GM18508 (cell line): ENCODE data around the gene SNX2.

Experiments
- ATAC-seq: cut with Tn5 transposase; IDR thresholded peaks from one replicate; pipeline ENCODE4 v1.9.1; 2021; ENCODE audit warnings: moderate number of reproducible peaks; ENCODE audit not compliant: insufficient read depth, unreplicated experiment

The SNX2 gene

DNA sequence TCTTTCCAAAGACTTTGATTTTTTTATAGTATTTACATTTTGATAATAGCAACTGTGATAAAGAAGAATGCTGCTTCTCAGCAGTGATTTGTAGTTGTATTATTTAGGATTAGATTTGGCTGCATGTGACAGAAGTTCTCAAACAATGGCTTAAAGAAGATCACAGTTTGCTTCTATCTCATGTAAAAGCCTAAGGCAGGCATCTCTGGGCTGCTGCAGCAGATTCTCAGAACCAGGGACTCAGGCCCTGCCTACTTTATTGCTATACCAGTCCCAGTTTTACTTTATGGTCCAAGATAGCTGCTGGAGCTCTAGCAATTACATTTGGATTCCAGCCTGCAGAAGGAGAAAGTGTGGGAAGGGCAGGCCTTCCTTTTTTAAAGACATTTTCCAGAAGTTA, 8.8 kb upstream of the SNX2 start:
- ATAC-seq, result no peak

DNA sequence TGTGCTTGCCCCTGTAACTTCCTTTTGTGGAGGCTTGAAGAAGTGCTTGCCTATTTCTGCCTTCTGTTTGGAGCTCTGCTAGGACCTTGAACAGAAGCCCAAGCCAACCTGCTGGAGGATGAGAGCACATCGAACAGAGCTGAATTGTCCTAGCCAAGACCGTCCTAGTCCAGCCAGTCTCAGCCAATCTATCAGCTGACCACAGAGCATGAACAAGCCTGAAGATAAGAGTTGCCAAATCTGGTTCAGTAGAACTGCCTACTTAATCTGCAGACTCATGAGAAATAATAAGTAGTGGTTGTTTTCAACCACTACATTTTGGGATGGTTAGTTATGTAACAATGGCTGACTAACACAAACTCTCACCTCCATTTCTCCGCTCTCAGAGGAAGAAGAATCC, 4.4 kb upstream of the SNX2 start:
- ATAC-seq, result no peak

DNA sequence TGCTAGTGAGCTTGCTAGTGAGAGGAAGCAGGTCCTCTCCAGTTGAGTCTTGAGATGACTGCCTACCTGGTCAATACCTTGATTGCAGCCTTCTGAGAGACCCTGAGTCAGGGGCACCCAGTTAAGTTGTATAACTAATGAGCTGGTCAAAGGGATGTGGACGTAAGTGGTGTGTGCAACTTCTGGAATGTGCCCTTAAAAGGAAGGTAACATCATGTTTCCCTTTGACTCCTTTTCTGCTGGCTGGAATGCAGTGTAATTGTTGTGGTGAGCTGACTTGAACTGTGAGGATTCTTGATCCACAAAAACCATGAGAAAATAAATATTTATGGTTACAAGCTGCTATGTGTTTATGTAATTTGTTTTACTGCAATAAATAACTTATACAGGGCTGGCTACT, 2.4 kb upstream of the SNX2 start:
- no peak for ATAC-seq

DNA sequence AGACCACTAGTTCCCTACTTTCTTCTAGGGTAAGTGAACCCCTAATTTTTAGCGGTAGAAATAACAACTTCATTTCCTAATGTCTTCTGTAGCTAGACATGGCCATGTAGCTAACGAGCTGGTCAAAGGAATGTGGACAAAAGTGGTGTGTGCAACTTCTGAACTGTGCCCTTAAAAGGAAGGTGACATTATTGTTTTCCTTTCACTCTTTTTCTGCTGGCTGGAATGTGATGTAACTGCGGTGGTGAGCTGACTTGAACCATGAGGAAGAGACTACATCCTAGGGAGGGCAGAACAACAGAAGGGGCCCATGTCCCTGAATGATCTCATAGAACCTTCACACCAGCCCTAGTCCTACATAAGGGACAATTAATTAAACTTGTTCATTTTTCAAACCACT, 1.3 kb upstream of the SNX2 start:
- ATAC-seq, result no peak

DNA sequence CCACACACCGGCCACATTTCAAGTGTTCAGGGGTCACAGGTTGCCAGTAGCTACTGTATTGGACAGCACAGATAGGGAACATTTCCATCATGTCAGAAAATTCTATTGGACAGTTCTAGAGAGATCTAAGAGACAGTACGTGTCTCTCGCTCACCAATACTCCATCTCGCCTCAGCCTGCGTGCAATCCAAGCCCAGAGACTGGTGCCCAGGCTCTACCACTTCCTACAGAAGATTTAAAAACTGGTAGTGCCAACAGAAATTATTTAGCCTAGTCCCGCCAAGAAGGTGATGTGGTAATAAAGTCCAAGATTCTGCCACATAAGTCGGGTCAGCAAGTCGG, 390 bp upstream of the SNX2 start:
- ATAC-seq, result peak; percentile 22

DNA sequence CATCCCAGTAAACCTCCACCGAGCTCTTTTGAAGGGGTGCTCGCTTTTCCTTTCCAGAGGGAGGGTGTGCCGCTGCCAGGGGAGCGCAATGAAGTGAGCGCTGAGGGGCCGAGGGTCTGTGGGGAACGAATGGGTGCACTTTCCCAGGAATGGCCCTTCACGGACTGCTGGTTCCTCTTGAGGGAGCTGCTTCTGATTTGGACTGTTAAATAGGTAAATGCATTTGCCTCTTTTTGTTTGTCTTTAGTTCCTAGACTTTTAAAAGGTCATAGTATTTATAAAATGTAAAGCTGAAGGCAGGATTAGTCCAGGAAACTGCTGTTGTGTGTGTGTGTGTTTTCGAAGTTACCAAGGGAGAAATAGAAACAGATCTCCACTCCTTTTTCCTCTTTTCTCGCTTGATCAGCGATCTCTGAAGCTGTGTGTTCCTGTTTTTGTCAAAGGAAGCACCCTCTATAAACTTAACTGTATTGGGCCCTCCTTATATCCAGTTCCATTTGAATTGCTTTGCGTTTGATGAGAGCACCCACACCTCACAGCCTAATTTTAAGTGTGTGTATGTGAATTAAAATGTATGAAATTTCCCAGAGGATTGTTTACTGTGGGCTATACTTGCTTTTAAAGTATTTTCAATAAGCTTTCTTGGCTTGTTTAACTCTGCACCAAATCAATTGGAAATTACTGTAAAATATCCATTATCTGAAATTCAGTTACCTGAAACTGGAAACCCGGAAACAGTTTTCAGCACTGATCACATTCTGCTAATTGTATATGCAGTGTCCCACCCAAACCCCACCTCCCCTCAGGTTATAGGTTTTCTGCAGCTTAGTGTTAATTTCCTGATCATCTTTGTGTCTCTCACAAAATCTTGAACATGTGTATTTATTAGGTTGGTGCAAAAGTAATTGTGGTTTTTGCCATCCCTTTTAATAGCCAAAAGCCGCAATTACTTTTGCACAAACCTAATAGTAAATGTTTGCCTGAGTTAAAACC, 966 bp downstream of the SNX2 start:
- no peak for ATAC-seq

DNA sequence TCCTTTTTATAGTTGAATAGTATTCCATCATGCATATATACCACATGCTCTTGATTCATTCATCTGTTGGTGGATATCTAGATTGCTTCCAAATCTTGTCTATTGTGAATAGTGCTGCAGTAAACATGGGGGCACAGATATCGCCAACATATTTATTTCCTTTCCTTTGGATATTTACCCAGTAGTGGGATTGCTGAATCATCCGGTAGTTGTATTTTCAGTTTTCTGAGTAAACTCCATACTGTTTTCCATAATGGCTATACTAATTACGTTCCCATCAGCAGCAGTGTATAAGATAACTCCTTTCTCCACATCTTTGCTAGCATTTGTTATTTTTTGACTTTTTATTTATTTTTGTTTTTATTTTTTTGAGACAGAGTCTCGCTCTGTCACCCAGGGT, 3.3 kb downstream of the SNX2 start:
- no peak for ATAC-seq

DNA sequence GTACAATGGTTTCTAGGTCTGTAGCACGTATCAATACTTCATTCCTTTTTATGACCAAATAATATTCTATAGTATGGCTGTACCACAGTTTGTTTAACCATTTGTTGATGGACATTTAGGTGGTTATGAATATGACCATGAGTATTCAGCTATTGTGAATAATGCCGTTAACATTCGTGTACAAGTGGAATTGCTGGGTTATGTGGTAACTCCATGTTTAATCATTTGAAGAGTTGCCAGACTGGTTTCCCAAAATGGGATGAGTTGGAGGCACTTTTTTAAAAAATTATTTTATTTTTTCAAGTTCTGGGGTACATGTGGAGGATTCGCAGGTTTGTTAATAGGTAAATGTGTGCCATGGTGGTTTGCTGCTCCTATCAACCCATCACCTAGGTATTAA, 4.6 kb downstream of the SNX2 start:
- no peak for ATAC-seq

DNA sequence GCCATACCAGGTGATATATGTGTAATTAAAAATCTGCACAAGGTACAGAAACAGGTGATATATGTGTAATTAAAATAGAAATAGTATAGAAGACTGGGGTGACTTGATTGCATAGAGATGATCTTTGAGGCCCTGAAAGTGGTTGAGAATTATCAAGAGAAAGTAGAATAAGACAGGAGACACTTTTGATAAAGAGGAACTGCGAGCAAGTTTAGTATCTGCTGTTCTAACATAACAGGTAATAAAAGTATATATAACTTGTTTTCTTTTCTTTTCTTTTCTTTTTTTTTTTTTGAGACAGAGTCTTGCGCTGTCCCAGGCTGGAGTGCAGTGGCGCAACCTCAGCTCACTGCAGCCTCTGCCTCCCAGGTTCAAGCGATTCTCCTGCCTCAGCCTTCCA, 5.4 kb downstream of the SNX2 start:
- no peak for ATAC-seq

DNA sequence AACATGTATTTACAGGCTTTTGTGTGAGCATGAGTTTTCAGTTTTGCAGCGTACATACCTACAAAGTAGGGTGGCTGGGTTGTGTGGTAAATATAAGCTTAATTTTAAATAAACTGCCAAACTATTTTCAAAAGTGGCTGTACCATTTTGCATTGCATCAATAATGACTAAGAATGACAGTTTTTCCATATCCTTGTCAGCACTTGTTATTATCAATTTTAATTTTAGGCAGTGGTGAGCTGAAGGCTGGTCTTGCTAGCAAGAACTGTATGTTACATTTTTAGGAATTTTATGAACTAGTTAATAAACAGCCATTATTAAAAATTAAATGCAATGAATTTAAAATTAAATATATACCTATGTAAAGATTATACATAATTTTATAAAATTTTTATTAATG, 6.6 kb downstream of the SNX2 start:
- ATAC-seq, result no peak

DNA sequence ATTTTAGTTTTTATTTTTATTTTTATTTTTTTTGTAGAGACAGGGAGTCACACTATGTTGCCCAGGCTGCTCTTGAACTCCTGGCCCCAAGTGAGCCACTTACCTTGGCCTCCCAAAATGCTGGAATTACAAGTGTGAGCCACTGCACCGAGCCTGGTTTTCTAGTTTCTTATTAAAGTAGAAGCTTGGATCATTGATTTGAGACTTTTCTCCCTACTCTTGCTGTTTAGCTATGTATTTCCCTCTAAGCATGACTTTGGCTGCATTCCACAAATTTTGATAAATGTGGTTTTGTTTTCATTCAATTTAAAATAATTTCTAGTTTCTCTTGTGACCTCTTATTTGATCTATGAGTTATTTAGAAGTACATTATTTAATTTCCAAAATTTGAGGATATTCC, 10.4 kb downstream of the SNX2 start:
- no peak for ATAC-seq

DNA sequence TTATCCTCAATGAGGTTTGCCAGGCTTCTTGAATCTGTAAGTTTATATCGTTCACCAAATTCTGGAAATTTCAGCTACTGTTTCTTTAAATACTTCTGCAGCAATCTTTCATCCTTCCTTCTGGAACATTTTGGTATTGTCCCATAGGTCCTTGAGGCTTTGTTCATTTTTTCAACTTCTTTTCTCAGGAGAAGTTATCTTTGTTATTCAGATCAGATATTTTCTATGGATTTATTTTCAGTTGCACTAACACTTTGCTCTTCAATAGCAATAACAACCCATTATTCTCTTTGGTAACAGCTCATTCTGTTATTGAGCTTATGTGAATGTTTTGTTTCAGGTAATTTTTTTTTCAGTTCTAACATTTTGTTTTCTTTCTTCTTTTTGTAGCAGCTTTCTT, 13.5 kb downstream of the SNX2 start:
- ATAC-seq, result no peak

DNA sequence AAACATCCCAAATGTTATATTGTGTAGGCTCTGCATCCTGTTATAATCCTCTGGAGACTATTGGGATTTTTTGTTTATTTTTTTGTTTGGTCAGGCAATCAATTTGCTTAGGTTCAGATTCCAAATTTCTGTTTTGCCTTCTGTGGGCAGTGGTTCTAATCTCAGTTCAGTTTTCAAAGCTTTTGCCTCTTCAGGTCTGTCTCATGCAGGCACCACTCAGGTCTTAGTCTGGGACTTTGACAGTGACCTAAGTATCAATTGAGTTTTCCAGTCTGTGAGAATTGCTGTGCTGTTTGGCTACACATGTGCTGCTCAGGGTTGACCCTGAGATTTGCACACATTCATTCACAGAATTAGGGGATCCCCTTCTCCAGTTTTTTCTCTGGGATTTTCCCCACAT, 14.1 kb downstream of the SNX2 start:
- no peak for ATAC-seq

DNA sequence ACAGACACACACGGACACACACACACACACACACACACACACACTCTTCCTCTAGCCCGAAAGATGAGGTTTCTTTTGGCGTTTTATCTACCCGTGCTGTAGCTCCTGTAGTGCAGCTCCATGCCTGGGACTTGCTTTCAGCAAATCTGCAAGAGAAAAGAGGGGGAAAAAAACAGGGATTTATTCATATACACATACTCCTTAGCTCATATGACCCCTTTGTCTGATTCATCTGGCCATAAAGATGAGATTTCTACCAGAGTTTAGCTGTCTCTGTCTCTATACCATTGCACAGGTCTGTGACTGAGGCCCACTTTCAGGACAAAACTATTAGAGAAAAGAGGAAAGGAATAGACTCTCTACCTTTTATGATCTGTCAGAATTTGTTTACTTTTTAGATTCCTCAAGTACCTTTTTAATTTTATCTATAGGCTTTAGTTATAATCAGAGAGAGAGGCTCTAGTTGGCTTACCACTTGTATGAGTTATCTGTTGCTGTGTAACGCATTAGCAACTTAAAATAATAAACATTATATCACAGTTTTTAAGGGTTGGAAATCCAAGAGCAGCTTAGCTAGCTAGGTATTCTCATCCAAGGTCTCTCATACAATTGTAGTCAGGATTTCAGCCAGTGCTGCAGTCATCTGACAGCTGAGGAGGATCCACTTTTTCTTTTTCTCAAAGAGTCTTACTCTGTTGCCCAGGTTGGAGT, 14.7 kb downstream of the SNX2 start:
- ATAC-seq, result no peak

DNA sequence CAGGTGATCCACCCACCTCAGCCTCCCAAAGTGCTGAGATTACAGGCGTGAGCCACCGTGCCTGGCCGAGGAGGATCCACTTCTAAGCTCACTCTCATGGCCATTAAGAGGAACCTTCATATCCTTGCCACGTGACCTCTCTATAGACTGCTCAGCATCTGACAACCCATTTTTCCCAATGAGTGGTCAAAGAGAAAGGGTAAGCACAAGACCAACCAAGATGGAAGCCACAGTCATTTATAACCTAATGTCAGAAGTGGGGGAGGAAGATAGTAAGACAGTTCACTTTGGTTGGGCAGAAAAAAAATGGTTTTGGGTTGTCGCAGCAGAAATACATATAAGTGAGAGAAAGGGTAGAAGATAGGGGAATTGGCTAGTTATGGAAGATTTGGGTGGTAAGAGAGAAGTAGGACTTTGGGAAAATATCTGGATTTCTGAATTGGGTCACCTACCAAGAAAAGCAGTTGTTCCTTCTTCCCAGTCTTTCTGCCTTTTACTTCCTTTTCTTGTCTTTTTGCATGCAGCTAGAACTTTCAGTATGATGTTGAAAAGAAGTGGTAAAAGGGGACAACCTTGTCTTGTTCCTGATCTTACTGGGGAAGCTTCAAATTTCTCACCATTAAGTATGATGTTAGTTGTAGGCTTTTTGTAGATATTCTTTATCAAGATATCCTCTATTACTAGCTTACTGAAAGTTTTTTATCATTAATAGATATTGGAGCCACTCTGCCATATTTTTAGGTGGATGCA, 15.6 kb downstream of the SNX2 start:
- no peak for ATAC-seq

DNA sequence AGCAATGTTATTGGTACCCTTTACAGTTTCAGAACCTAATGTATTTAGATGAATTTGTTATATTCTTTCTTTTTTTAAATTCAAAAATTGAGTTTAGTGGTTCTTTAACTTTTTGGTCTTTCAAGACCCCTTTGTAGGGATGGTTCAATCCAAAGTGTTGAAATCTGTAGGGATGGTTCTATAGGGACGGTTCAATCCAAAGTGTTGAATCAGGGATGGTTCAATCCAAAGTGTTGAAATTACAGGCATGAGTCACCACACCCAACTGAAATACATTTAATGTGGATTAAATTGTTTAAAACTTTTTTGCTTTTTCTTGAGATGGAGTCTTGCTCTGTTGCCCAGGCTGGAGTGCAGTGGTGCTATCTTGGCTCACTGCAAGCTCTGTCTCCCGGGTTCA, 30.6 kb downstream of the SNX2 start:
- ATAC-seq, result no peak

DNA sequence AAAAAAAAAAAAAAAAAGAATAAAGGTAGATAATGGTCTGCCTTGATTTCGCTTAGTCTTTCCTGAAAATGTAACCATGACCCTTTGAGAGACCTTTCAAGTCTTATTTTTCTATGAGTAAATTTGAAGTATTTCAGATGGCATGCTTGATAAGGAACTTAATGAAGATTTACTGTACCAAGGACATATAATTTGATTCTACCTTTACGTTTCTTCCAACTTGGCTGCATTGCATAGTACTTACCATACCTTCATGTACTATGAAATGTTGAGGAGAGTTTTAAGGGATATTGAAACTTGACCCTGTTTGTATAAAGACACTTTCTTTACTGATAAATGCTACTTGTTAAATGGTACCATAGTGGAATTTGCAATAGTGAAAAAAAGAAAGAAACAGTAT, 35.5 kb downstream of the SNX2 start:
- no peak for ATAC-seq

DNA sequence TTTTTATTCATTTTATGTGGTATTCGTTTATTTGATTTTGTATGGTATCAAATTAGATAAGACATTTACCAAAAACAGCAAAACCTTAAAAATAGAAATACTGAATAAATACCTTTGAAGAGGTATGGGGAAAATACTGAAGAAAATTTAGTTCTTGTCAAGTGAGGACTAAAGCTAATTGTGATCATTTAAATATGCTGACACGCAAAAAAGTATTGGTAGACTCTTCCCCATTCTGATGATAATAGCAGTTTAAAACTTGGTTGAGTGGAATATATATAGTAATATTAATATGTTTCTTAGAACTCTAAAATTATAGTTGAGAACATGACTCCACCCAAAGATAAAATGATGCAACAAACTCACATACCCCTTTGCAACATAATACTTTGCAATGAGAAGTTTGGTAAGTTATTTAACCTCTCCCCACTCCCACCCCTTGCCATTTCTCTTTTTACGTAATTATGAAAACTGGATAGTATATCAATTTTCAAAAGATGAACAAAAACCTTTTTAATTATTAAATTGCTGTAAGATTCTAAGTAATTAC, 40.4 kb downstream of the SNX2 start:
- no peak for ATAC-seq

DNA sequence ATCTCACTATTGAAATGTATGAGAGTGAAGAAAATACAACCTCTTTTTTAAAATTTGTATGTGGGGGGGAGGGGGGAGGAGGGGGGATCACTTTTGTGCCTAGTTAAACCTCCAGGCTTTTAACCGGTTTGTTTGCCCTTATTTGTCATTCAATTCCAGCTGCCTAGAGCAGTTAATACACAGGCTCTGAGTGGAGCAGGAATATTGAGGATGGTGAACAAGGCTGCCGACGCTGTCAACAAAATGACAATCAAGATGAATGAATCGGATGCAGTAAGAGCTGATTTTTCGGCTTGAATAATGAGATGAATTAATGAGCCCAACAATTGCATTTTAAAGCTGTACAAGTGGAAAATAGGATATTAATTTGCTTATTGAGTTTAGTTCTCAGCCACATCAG, 41.9 kb downstream of the SNX2 start:
- ATAC-seq, result no peak

DNA sequence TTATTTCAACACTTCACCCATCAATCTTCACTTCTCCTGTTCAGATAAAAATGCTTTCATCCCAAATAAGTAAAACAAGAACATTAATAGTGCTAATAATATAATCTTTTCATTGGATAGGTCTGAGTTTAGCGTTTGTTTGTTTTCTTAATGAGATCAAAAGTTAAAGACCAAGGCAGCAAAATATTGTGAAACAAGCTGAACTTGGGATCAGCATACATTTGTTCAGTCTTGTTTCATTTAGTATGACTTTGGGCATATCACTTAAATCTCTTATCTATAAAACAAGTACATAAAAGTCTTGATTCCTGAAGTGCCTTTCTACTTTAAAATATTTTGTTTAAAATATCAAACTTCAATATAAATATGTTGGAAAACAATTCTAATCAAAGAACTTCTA, 57.1 kb downstream of the SNX2 start:
- no peak for ATAC-seq

DNA sequence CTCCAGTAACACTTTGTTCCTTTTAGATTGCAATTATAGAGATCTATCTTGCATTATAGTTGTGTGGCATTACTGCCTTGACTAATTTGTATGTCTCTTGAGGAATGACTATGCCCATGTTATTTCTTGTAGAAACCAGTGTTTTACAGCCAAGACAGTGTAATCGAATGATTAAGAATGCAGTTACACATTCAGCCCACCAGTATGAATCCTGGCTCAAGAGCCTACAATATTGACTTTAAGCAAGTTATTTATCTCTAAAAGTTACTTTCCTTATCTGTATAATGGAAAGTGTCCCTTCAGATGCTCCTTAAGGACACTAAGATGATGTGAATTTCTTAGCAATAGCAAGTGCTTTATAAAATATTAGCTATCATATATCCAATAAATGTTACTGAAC, 60.8 kb downstream of the SNX2 start:
- no peak for ATAC-seq
